22Rv1 (cell line): ENCODE data around the gene ATXN7L1.

Source experiments
- ZFX ChIP-seq: fragments of 450-650 bp; IDR thresholded peaks from 2 replicates; pipeline ENCODE4 v1.6.1; 2017; ENCODE audit warnings: antibody characterized with exemption, borderline replicate concordance
- TF ChIP-seq, protein P1 (sequence below): fragments of 450-650 bp; IDR thresholded peaks from 2 replicates; pipeline ENCODE4 v1.5.1; 2017; ENCODE audit warnings: mild to moderate bottlenecking

DNA sequence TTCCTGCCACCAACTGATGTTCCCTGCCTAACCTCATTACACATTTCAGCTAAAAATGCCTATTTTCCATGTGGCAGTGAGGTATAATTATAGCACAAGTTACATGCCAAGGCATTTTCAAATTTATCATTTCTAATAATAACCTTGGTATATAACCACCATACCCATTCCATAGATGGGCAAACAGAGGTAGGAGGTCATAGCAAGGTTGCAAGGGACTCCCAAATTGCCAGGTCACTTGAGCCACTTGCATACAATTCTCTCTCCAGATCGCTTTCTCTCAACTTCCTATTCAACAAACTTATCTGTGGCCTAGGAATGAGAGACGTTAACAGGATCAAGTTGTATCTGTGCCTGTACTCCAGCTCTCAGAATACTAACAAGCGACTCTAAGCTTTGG, 108.3 kb downstream of the ATXN7L1 start:
- TF ChIP-seq, protein P1, sequence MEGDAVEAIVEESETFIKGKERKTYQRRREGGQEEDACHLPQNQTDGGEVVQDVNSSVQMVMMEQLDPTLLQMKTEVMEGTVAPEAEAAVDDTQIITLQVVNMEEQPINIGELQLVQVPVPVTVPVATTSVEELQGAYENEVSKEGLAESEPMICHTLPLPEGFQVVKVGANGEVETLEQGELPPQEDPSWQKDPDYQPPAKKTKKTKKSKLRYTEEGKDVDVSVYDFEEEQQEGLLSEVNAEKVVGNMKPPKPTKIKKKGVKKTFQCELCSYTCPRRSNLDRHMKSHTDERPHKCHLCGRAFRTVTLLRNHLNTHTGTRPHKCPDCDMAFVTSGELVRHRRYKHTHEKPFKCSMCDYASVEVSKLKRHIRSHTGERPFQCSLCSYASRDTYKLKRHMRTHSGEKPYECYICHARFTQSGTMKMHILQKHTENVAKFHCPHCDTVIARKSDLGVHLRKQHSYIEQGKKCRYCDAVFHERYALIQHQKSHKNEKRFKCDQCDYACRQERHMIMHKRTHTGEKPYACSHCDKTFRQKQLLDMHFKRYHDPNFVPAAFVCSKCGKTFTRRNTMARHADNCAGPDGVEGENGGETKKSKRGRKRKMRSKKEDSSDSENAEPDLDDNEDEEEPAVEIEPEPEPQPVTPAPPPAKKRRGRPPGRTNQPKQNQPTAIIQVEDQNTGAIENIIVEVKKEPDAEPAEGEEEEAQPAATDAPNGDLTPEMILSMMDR = no peak
- TF ChIP-seq ZFX = no peak
